SHP77 treated with DMSO at 0.1 percent for 48 hours (cell line): ENCODE data around the gene TMEM145.

Experiments
- DNase-seq: peaks from one replicate; lab custom pipeline; 2025; lab: John Stamatoyannopoulos, UW

The TMEM145 gene

DNA sequence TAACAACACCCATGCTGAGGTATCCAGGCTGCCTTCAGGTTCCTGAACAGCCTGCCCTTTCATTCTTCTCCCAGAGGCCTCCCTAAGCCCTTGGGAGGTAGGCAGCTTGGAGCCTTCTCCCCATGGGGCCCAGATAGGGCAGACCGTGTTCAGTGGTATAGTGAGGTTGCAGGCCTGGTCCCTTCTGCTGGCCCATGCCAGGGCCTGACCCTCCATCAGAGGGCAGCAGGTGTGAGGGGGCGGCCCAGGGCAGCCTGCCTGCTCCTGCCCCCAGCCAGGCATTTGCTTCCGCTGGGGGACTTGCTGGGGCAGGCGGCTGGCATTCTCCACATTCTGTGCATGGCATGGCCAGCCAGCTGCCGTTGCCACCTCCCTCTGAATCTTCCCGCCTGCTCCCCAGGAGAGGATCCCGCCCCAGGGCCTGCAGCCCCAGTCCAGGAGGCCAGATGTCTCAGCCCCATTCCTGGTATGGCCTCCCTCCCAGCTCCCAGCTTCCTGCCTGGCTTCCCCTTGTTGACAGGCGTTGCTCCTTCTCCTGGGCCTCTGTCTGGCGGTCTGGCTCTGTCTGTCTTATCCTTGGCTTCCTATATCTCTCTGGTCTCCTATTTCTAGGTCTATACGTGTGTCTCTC, 35.2 kb upstream of the TMEM145 start:
- DNase-seq: no peak

- DNase-seq: no peak
Measured at GRCh38 chr19:42278452-42279154, 34.5 kb upstream of the TMEM145 start.

GRCh38 chr19:42279155-42279901, 33.8 kb upstream of the TMEM145 start:
- DNase-seq: no peak

DNA sequence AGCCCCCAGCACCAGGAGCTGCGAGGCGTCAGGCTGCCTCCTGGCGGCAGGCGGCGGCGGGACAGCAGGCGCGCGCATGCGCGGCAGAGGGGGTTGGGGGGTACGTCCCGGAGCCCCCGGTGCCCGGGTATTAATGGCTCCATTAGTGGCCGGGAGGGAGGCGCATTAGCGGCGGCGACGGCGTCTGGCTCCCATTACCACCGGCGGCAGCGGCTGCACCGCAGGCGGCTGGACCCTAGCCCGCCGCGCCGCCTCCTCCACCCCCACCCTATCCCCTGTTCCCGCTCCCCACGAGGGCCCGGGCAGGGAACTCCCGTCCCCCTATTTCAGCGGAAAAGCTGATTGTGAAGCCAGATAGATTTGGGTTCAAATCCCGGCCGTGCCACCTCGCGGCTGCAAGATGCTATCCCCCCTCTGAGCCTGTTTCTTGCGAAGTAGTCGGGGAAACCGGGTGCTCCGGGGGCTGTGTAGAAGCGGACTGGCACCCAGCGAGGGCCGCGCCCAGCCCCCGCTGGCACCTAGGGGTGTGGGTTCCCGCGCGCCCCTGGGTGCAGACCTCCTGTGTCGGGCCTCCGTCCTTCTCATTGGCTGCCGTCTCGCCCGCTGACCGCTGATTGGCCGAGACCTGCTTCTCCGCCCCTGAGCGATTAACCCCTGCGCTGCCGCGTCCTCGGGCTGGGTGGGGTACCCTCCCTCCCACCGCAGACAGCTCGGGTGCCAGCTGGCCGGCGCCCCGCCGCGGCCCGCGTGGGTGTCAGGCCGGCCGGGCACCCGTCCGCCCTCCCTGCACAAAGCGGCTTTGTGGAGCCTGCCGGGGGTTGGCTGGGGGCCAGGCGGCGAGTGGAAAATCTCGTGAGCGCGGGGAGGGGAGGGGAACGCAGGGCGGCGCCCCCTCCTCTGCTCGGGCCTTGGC, 33.0 kb upstream of the TMEM145 start:
- DNase-seq: peak; percentile 86

- no peak for DNase-seq
Measured at GRCh38 chr19:42280815-42281145, 32.3 kb upstream of the TMEM145 start.

DNA sequence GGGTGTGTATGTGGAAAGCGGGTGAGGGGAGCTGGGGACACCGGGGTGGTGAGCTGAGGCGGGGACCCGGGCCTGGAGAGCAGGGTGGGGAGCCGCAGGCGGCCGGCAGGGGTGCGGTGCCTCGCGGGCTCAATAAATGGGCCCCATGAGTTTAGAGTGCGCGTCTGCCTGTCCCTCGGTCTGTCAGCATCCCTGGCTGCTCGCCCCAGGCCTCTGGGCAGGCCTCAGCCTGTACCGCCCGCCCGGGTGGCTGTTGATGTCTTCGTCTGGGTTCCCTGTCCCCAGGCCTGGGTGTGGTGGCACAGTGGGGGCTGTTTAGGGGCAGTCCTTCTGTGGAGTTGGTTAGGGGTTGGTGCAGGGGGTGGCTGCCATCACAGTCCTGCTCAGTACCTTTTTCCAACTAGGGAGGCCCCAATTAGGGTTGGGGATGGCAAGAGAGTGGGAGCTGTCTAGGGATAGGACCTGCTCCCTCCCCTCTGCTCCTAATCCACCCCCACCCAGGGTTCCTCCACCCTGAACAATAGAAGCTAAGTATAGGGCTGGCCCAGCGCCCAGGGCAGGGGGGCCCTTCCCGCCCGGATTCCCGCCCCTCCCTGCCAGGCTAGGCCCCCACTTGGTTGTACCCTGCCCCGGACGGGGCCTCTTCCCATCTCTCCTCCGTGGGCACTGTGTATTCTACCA, 31.8 kb upstream of the TMEM145 start:
- no peak for DNase-seq

DNA sequence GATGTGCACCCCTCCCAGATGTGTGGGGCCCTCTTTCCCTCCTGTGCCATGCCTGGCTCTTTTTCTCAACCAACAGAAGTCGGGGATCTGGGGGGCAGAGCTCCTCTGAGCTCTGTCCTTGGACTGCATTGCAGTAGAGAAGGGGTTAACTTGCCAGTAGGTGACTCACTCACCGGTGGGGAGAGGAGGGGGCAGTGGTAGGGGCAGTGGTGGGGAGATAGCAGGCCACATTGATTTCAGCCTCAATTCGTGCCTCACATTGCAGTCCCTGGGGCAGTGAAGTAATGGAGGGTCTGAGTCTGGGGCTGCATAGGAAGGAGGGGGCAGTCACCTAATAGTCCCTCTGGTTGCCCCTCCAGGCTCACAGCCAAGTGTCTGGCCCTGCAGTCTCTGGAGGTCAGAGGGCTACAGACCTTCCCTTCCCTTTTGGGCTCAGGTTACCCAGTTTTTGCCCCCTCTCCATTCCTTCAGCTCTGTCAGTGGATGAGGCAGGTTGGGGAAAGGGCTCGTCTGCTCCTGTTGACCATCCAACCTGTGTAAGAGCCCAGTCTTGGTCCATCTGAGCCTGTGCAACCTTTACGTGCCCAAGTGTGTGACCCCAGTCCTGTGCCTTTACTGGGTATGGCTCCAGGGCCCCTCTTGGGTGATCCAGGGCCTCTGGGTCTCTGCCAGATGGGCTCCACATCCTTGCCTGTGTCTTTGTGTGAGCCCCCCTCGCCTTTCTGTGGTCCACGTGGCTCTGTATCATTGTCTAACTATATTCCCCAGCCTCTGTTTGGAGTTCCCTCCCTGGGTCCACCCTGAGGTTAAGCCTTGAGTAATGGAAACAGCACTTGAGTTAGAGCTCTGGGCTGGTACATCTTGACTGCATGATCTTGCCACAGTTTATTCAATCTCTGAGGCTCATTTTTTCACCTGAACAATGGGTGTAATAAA, 31.0 kb upstream of the TMEM145 start:
- DNase-seq: no peak

DNA sequence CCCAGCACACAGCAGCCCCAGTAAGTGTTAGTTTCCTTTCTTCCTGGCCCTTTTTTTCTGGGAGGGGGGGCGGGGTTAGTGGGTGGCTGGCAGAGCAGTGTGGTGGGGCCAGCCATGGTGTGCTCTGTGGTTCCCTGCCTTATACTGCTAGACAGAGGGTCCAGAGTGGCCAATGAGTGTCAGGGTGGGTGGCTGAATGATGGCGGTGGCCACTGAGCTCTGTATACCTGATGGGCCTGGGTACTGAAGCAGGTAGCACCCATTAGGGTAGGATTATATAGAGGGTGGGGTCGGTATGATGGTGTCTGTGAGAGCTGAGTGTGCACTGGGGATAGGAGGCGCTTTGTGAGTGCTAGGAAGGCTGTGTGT, 30.3 kb upstream of the TMEM145 start:
- no peak for DNase-seq

DNA sequence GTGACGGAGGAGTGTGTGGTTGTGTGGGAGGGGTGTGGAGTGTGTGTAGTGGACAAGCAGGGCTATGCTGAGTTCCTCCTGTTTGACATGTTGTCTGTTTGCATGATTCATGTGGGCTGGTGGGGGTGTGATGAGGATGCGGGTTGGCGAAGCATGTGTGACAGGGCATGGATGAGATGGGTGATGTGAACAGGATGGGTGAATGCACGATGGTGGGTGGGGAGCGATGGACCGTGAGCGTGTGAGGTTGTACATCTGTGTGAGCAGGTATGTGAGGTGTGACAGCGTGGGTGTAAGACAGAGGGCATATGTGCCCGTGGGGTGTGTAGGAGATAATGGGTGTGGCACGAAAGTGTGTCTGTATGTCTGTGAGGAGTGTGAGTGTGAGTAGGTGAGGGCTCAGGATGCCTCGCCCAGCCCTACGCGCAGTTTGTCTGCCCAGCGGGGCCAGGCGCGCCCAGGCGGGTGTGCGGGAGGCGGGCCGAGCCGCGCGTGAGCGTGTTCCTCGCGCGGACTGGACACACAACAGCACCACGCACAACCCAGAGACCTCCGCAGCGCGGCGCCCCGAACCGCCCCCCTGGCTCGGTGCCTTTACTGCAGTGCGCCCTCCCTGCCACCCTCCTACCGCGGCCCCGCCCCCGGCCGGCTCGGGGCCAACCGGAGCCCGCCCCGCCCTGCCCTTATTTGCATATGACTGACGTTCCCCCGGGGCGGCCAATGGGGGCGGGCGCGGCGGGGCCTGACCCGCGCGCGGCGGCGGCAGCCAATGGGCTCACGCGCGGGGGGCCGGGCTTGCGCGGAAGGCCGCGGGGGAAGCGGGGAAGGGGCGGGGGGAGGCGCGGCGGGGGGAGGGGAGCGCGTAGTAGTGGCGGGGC, 29.7 kb upstream of the TMEM145 start:
- peak; percentile 62 for DNase-seq

DNA sequence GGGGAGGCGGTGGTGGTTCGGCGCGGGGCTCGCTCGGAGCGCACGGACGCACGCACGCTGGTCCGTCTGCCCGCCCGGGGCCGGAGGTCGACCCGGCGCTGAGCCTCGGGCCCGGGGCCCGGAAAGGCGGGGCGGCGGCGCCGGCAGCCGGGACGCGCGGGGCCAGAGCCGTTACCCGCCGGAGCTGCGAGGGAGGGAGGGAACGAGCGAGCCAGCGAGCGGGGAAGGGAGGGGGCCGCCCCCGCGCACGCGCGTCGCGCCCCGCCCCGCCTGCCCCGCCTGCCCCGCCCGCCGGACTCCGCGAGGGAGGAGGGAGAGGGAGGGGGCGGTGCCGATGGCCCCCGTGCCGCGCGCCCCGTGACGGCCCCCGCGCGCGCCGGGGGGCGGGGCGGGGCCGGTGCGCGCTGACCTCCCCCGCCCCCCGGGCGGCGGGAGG, 29.0 kb upstream of the TMEM145 start:
- DNase-seq: no peak

GRCh38 chr19:42284591-42285341, 28.3 kb upstream of the TMEM145 start:
- DNase-seq: no peak

- no peak for DNase-seq
Measured at GRCh38 chr19:42285541-42285941, 27.6 kb upstream of the TMEM145 start.

GRCh38 chr19:42285988-42286348, 27.1 kb upstream of the TMEM145 start:
- no peak for DNase-seq

GRCh38 chr19:42286349-42287016, 26.6 kb upstream of the TMEM145 start:
- DNase-seq: no peak

DNA sequence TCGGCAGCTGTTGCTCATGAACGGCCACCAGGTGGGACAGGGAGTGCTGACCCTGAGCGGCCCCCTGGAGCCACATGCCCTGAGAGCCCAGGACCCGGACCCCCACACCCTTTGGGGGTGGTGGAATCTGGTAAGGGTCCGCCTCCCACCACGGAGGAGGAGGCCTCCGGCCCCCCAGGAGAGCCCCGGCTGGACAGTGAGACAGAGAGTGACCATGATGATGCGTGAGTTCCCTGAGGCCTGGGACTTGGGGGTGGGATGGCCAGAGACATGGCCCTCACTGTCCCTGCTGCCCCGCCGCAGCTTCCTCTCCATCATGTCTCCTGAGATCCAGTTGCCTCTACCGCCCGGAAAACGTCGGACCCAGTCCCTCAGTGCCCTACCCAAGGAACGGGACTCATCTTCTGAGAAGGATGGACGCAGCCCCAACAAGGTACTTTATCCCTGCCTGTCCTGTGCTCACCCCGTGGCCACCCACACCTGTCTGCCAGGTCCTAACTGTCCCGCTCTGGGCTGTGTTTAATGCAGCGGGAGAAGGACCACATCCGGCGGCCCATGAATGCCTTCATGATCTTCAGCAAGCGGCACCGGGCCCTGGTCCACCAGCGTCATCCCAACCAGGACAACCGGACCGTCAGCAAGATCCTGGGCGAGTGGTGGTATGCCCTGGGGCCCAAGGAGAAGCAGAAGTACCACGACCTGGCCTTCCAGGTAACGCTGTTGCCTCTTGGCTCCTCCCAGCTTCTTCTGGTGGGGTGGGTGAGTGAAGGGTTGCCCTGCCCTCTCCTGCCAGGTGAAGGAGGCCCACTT, 25.9 kb upstream of the TMEM145 start:
- DNase-seq: no peak

GRCh38 chr19:42287827-42288107, 25.3 kb upstream of the TMEM145 start:
- no peak for DNase-seq

- DNase-seq: no peak
Measured at GRCh38 chr19:42288387-42288786, 24.7 kb upstream of the TMEM145 start.
